ENCODE results near the gene POLR2A. TPM values are rescaled to one million over a fixed set of nuclear protein-coding genes. Genes with fewer than 3 reads are reported as not detected.

Gene POLR2A
- total RNA-seq, 1 donor from 2014 or later: 148 TPM

Other genes with a start within 250 kb of the POLR2A start
- 87.7 and 99.7 TPM in 2 replicates for gene DVL2, start 249.8 kb upstream of the POLR2A start, total RNA-seq
- gene PHF23, start 244.9 kb upstream of the POLR2A start, total RNA-seq: 51.6 and 54.7 TPM in 2 replicates
- gene GABARAP, start 241.9 kb upstream of the POLR2A start, total RNA-seq: 642 TPM in 2 replicates
- 145 and 151 TPM in 2 replicates for gene CTDNEP1, start 232.6 kb upstream of the POLR2A start, total RNA-seq
- 30.2 and 37.6 TPM in 2 replicates for gene ELP5, start 232.2 kb upstream of the POLR2A start, total RNA-seq
- 0.27 and 0.89 TPM in 2 replicates for gene CLDN7, start 221.9 kb upstream of the POLR2A start, total RNA-seq
- gene SLC2A4, start 202.6 kb upstream of the POLR2A start, total RNA-seq: 0.59 and 0.63 TPM in 2 replicates
- 0.40 TPM in 1 of 2 replicates, not detected in the other for gene YBX2, start 189.7 kb upstream of the POLR2A start, total RNA-seq
- gene EIF5A, start 176.7 kb upstream of the POLR2A start, total RNA-seq: 352 and 359 TPM in 2 replicates
- 54.9 and 61.9 TPM in 2 replicates for gene GPS2, start 169.0 kb upstream of the POLR2A start, total RNA-seq
- gene NEURL4, start 155.0 kb upstream of the POLR2A start, total RNA-seq: 38.0 and 45.1 TPM in 2 replicates
- 2.0 and 4.2 TPM in 2 replicates for gene ACAP1, start 147.8 kb upstream of the POLR2A start, total RNA-seq
- 12.7 and 13.3 TPM in 2 replicates for gene KCTD11, start 132.2 kb upstream of the POLR2A start, total RNA-seq
- not detected in 2 replicates for gene TMEM95, start 129.2 kb upstream of the POLR2A start, total RNA-seq
- gene TNK1, start 103.3 kb upstream of the POLR2A start, total RNA-seq: not detected in 2 replicates
- gene PLSCR3, start 89.8 kb upstream of the POLR2A start, total RNA-seq: 73.9 and 81.4 TPM in 2 replicates
- 40.7 and 45.9 TPM in 2 replicates for gene TMEM256, start 80.3 kb upstream of the POLR2A start, total RNA-seq
- 53.8 and 56.8 TPM in 2 replicates for gene NLGN2, start 76.5 kb upstream of the POLR2A start, total RNA-seq
- gene SPEM1, start 64.0 kb upstream of the POLR2A start, total RNA-seq: not detected in 2 replicates
- gene SPEM2, start 58.8 kb upstream of the POLR2A start, total RNA-seq: not detected in 2 replicates
- not detected in 2 replicates for gene SPEM3, start 55.5 kb upstream of the POLR2A start, total RNA-seq
- 6.4 and 6.7 TPM in 2 replicates for gene TMEM102, start 48.9 kb upstream of the POLR2A start, total RNA-seq
- 1.3 and 1.5 TPM in 2 replicates for gene FGF11, start 44.9 kb upstream of the POLR2A start, total RNA-seq
- gene CHRNB1, start 39.3 kb upstream of the POLR2A start, total RNA-seq: 9.3 and 11.0 TPM in 2 replicates
- gene ZBTB4, start 4.7 kb upstream of the POLR2A start, total RNA-seq: 47.9 and 49.7 TPM in 2 replicates
- gene SLC35G6, start 2.9 kb upstream of the POLR2A start, total RNA-seq: not detected in 2 replicates
- 14.6 and 15.0 TPM in 2 replicates for gene TNFSF12, start 64.7 kb downstream of the POLR2A start, total RNA-seq
- 1.3 and 1.5 TPM in 2 replicates for gene TNFSF13, start 74.4 kb downstream of the POLR2A start, total RNA-seq
- gene SENP3, start 77.6 kb downstream of the POLR2A start, total RNA-seq: 52.5 and 53.7 TPM in 2 replicates
- 1.1 TPM in 2 replicates for gene CD68, start 95.3 kb downstream of the POLR2A start, total RNA-seq
- 34.2 and 42.2 TPM in 2 replicates for gene MPDU1, start 99.5 kb downstream of the POLR2A start, total RNA-seq
- gene SOX15, start 105.7 kb downstream of the POLR2A start, total RNA-seq: 0.78 TPM in 2 replicates
- 48.7 and 50.7 TPM in 2 replicates for gene FXR2, start 130.5 kb downstream of the POLR2A start, total RNA-seq
- gene SAT2, start 143.5 kb downstream of the POLR2A start, total RNA-seq: 134 and 135 TPM in 2 replicates
- gene SHBG, start 145.8 kb downstream of the POLR2A start, total RNA-seq: 0.97 and 1.4 TPM in 2 replicates
- 2.4 and 3.0 TPM in 2 replicates for gene ATP1B2, start 166.6 kb downstream of the POLR2A start, total RNA-seq
- gene TP53, start 203.1 kb downstream of the POLR2A start, total RNA-seq: 98.7 and 99.5 TPM in 2 replicates
- 11.8 and 13.4 TPM in 2 replicates for gene WRAP53, start 204.1 kb downstream of the POLR2A start, total RNA-seq
- 12.3 and 12.7 TPM in 2 replicates for gene EFNB3, start 220.8 kb downstream of the POLR2A start, total RNA-seq
- 0.03 and 0.05 TPM in 2 replicates for gene DNAH2, start 233.4 kb downstream of the POLR2A start, total RNA-seq